Tibial nerve (tissue), 4 donors: ENCODE data around the gene ATP2A3. TPM values are rescaled to one million over a fixed set of nuclear protein-coding genes. Genes with fewer than 3 reads are reported as not detected.

Experiments used
- DNase-seq, 2 donors: peaks; one replicate each; pipeline ENCODE4 v3.0.0-alpha.2; 2019; ENCODE audit warnings: low spot score in 2 of 2
- H3K27ac ChIP-seq, 4 donors: fragments of 200-600 bp; sonication (generic) in 3 of 4; one replicate each; pipeline ENCODE4 v1.5.1; 2017 to 2019; ENCODE audit warnings: mild to moderate bottlenecking in 1 of 4
- H3K27me3 ChIP-seq, 2 donors: fragments of 200-600 bp; sonication (generic) in 1 of 2; one replicate each; pipeline versions ENCODE4 v1.5.1 to v1.6.0; 2017 to 2019
- H3K36me3 ChIP-seq, 3 donors: fragments of 200-600 bp; sonication (generic); one replicate each; pipeline ENCODE4 v1.5.1; 2018 to 2019
- H3K4me1 ChIP-seq, 4 donors: fragments of 200-600 bp; sonication (generic) in 3 of 4; one replicate each; pipeline ENCODE4 v1.5.1; 2017 to 2019
- H3K4me3 ChIP-seq, 4 donors: fragments of 200-600 bp; sonication (generic) in 3 of 4; one replicate each; pipeline ENCODE4 v1.5.1; 2017 to 2019; ENCODE audit warnings: mild to moderate bottlenecking in 1 of 4, moderate library complexity in 1 of 4
- H3K9me3 ChIP-seq, 4 donors: fragments of 200-600 bp; sonication (generic) in 3 of 4; one replicate each; pipeline ENCODE4 v1.5.1; 2017 to 2019
- EP300 ChIP-seq, 2 donors: sonication (generic); formaldehyde crosslinking; IDR thresholded peaks; one replicate each; pipeline ENCODE4 v1.6.1; 2017; ENCODE audit warnings: antibody characterized with exemption in 2 of 2, mild to moderate bottlenecking in 1 of 2
- POLR2A ChIP-seq, 2 donors: fragments of 450-650 bp; IDR thresholded peaks; one replicate each; pipeline ENCODE4 v1.6.1; 2017; ENCODE audit warnings: antibody characterized with exemption in 2 of 2, mild to moderate bottlenecking in 2 of 2, moderate library complexity in 2 of 2
- WGBS, 2 donors: methylation state at CpG; one replicate each; pipeline ENCODE4 v1.1.5; 2018; 5-methylcytosine and 5-hydroxymethylcytosine counted together
- total RNA-seq, 4 donors: library from RNA; depleted of rRNA; stranded (reverse); fragments of >200 nt; gene quantifications; one replicate each; pipeline ENCODE4 v1.1.0, GENCODE V29; 2016
- TF ChIP-seq, protein P1 (sequence below), 5 experiments: fragments of 200-600 bp in 3 of 5; fragments of 450-650 bp in 2 of 5; sonication (generic) in 3 of 5; IDR thresholded peaks; one replicate each; pipeline ENCODE4 v1.5.1; 2016 to 2019; ENCODE audit warnings: antibody characterized with exemption in 5 of 5, mild to moderate bottlenecking in 3 of 5, moderate library complexity in 2 of 5

ATP2A3 gene
- total RNA-seq, 4 donors from 2014 or later, result 5.9 to 12.9 (median 9.1) TPM

DNA sequence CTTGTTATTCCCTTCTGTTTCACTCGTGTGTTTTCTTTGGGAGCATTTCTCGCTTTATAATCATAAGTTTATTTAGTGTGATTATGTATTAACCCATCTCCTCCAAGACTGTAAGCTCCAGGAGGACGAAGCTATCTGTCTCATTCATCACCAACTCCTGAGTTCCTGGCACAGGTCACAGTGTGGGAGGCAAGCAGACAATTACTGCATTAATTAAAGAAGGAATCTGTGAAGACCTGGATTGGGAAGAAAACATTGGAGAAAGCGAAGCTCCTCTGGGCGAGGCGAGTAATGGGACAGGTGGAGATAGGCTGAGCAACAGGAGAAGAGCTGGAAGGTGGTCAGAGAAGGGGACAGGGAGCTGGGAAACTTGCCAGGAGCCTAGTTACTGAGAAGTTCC, 63.6 kb downstream of the ATP2A3 start:
- Histone ChIP-seq H3K4me1 (peaks cover 0 to 5% (median 0%) of the 10 kb centered on the region in 4 donors), H3K27me3 (no peaks in the 10 kb centered on the region), H3K9me3 (no peaks in the 10 kb centered on the region), H3K27ac (no peak overlapping the region), H3K36me3 (no peaks in the 10 kb centered on the region), H3K4me3 (no peak overlapping the region)
- 62% methylated on average over 6 of the region's 6 CpGs for WGBS, 2 donors
- DNase-seq, result no peak
- TF ChIP-seq, protein P1, sequence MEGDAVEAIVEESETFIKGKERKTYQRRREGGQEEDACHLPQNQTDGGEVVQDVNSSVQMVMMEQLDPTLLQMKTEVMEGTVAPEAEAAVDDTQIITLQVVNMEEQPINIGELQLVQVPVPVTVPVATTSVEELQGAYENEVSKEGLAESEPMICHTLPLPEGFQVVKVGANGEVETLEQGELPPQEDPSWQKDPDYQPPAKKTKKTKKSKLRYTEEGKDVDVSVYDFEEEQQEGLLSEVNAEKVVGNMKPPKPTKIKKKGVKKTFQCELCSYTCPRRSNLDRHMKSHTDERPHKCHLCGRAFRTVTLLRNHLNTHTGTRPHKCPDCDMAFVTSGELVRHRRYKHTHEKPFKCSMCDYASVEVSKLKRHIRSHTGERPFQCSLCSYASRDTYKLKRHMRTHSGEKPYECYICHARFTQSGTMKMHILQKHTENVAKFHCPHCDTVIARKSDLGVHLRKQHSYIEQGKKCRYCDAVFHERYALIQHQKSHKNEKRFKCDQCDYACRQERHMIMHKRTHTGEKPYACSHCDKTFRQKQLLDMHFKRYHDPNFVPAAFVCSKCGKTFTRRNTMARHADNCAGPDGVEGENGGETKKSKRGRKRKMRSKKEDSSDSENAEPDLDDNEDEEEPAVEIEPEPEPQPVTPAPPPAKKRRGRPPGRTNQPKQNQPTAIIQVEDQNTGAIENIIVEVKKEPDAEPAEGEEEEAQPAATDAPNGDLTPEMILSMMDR (IDR thresholded peaks at IDR 0.05), result no peak
- no peak for TF ChIP-seq EP300 (IDR thresholded peaks at IDR 0.05)
- TF ChIP-seq POLR2A (IDR thresholded peaks at IDR 0.05), result no peak

DNA sequence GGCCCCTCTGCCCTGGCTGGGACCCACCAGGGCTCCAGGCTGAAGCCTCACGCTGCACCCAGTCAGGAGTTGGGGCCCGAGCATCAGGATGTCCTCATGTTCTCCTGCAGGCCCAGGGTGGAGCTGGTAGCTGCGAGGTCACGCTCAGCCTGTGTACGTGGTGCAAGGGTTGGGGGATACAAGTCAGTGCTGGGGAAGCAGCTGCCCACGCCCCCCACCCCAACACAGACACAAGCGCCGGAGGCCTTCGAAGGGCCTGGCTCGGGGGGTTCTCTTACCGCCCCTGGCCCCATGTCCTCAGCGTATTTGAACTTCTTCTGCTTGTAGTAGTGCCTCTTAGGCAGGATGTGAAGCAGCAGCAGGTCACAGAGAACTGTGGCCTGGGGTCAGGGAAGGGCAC, 66.5 kb downstream of the ATP2A3 start:
- DNase-seq, result no peak
- no peaks in the 10 kb centered on the region for H3K27me3 ChIP-seq
- WGBS, 2 donors, result 88% methylated on average over 5 to 12 of the region's 12 CpGs
- peaks cover 0 to 23% (median 4%) of the 10 kb centered on the region in 4 donors for H3K4me1 ChIP-seq
- no peak overlapping the region for H3K27ac ChIP-seq
- H3K4me3 ChIP-seq, result no peak overlapping the region
- no peaks in the 10 kb centered on the region for H3K36me3 ChIP-seq
- H3K9me3 ChIP-seq, result no peaks in the 10 kb centered on the region
- TF ChIP-seq EP300 (IDR thresholded peaks at IDR 0.05) (no peak), POLR2A (IDR thresholded peaks at IDR 0.05) (no peak)
- TF ChIP-seq, protein P1 (IDR thresholded peaks at IDR 0.05), result no peak

GRCh38 chr17:3896968-3897235, 67.3 kb downstream of the ATP2A3 start:
- Histone ChIP-seq H3K27ac (no peak overlapping the region), H3K9me3 (no peaks in the 10 kb centered on the region), H3K4me1 (peaks cover 0 to 30% (median 11%) of the 10 kb centered on the region in 4 donors), H3K27me3 (no peaks in the 10 kb centered on the region), H3K36me3 (no peaks in the 10 kb centered on the region), H3K4me3 (no peak overlapping the region)
- TF ChIP-seq, protein P1 (IDR thresholded peaks at IDR 0.05), result no peak
- TF ChIP-seq EP300 (IDR thresholded peaks at IDR 0.05) (no peak), POLR2A (IDR thresholded peaks at IDR 0.05) (no peak)
- no peak for DNase-seq
- WGBS, 2 donors, result 78 to 79% methylated on average over 6 of the region's 6 CpGs

- Histone ChIP-seq H3K27ac (no peak overlapping the region), H3K27me3 (no peaks in the 10 kb centered on the region), H3K4me1 (peaks cover 0 to 36% (median 16%) of the 10 kb centered on the region in 4 donors), H3K4me3 (no peak overlapping the region), H3K9me3 (no peaks in the 10 kb centered on the region), H3K36me3 (no peaks in the 10 kb centered on the region)
- no peak for DNase-seq
- TF ChIP-seq EP300 (IDR thresholded peaks at IDR 0.05) (no peak), POLR2A (IDR thresholded peaks at IDR 0.05) (no peak)
- TF ChIP-seq, protein P1 (IDR thresholded peaks at IDR 0.05), result no peak
- 54 to 58% methylated on average over 13 to 14 of the region's 15 CpGs for WGBS, 2 donors
Observed at GRCh38 chr17:3896108-3896967, 67.9 kb downstream of the ATP2A3 start.

- Histone ChIP-seq H3K27ac (peak overlapping the region in 2 of 4 donors; percentile 2 to 20), H3K27me3 (no peaks in the 10 kb centered on the region), H3K4me1 (peaks cover 0 to 46% (median 23%) of the 10 kb centered on the region in 4 donors), H3K9me3 (no peaks in the 10 kb centered on the region), H3K36me3 (no peaks in the 10 kb centered on the region), H3K4me3 (no peak overlapping the region)
- no peak for DNase-seq
- TF ChIP-seq POLR2A (IDR thresholded peaks at IDR 0.05) (no peak), EP300 (IDR thresholded peaks at IDR 0.05) (no peak)
- TF ChIP-seq, protein P1 (IDR thresholded peaks at IDR 0.05), result no peak
- WGBS, 2 donors, result 98% methylated on average over 3 of the region's 3 CpGs
Observed at GRCh38 chr17:3895354-3895753, 68.9 kb downstream of the ATP2A3 start.
